NB4 (cell line): ENCODE results near the gene PELI2.

Source experiments
- CTCF ChIP-seq: IDR thresholded peaks from one replicate; pipeline ENCODE4 v1.5.1; 2012; ENCODE audit warnings: low read depth, low read length
- MYC ChIP-seq: IDR thresholded peaks from 2 replicates; pipeline ENCODE4 v1.6.1; 2011; ENCODE audit warnings: low read depth, low read length
- POLR2A ChIP-seq: IDR thresholded peaks from 2 replicates; pipeline ENCODE4 v1.6.1; 2011; ENCODE audit warnings: mild to moderate bottlenecking; ENCODE audit not compliant: insufficient read length; ENCODE audit errors: extremely low read depth

GRCh38 chr14:56117765-56118610 is at the start of gene PELI2:
- TF ChIP-seq CTCF (no peak), POLR2A (no peak), MYC (no peak)
